H4 (cell line): ENCODE data around the gene TNFAIP3. TPM values are rescaled to one million over a fixed set of nuclear protein-coding genes. Genes with fewer than 3 reads are reported as not detected.

Experiments
- DNase-seq: peaks from one replicate; pipeline ENCODE4 v3.0.0-alpha.2; 2015; ENCODE audit warnings: low spot score
- total RNA-seq: library from RNA; depleted of rRNA; stranded (reverse); fragments of >200 nt; shearing (Covaris generic); gene quantifications from 2 replicates; pipeline ENCODE4 v1.2.3, GENCODE V29; 2014

Gene TNFAIP3
- total RNA-seq, 1 experiment from 2014 or later: 0.45 TPM

- DNase-seq: no peak
Measured at GRCh38 chr6:137903274-137903932, 36.3 kb downstream of the TNFAIP3 start.

GRCh38 chr6:137903933-137904821, 37.1 kb downstream of the TNFAIP3 start:
- no peak for DNase-seq

- no peak for DNase-seq
Measured at GRCh38 chr6:137904822-137905617, 38.0 kb downstream of the TNFAIP3 start.

- no peak for DNase-seq
Measured at GRCh38 chr6:137906020-137906472, 39.0 kb downstream of the TNFAIP3 start.

GRCh38 chr6:137907170-137907569, 40.1 kb downstream of the TNFAIP3 start:
- no peak for DNase-seq

GRCh38 chr6:137909533-137909932, 42.5 kb downstream of the TNFAIP3 start:
- DNase-seq: no peak

DNA sequence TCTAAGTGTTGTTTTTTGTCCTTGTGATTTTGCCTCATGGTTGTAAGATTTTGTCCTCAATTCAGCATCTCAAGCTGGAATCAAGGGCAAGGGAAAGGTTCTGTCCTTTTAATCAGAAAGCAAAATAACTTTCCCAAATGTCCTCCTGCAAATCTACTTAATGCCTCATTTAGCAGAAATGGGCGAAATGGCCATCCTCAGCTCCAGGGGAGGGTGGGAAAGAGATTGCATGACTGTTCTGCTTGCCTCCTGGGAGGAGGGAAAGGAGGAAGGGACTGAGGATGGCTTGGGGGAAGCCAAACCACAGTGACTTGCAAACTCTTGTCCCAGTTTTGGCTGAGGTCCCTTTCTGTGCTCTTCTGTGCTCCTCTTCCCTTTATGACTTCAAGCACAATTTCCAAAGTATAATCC, 43.4 kb downstream of the TNFAIP3 start:
- DNase-seq: peak; percentile 28

DNA sequence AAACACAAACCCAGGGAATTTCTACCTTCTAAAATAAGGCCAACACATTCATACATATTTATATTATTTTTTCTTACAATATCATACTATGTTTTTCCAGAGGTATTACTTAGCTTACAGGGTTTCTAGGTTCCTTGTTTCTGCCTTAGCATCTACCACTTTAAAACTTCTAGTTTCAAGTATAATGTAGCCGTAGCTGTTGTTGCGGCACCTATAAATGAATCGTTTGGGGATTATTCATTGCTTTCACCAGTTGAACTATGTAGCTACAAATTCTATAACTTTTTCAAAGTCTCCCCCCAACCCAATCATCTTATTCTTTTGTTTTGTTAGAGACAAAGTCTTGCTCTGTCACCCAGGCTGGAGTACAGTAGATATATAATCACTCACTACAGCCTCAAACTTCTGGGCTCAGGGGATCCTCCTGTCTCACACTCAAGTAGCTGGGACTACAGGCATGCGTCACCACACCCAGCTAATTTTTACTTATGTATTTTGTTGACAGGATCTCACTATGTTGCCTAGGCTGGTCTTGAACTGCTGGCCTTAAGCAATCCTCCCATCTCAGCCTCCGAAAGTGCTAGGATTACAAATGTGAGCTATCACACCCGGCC, 43.9 kb downstream of the TNFAIP3 start:
- DNase-seq: no peak

GRCh38 chr6:137911675-137912191, 44.7 kb downstream of the TNFAIP3 start:
- DNase-seq: no peak

GRCh38 chr6:137912813-137913212, 45.8 kb downstream of the TNFAIP3 start:
- no peak for DNase-seq

- DNase-seq: no peak
Measured at GRCh38 chr6:137913434-137913833, 46.4 kb downstream of the TNFAIP3 start.

- no peak for DNase-seq
Measured at GRCh38 chr6:137913996-137914529, 47.0 kb downstream of the TNFAIP3 start.

DNA sequence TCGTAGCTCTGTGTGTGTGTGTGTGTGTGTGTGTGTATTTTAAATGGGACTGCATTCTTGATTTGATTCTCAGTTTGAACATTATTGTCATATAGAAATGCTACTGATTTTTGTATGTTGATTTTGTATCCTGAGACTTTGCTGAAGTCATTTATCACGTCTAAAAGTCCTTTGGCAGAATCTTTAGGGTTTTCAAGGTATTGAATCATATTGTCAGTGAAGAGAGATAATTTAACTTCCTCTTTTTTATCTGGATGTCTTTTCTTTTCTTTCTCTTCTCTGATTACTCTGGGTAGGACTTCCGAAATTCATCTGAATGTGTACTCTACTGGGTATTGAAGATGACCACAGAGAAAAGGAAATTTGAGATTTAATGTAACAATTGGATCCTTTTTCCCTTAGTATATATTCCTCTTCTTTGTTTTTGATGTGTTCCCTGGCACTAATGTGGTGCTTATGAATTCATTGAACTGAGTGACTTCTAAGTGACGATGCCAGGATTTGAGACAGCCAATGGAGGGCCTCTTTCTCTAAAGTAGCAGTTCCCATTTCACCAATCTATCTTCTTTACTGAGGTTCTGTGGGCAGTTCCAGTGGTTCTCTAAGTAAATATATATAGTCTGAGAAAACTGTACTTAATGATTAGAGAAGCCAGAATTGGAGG, 47.6 kb downstream of the TNFAIP3 start:
- DNase-seq: no peak

GRCh38 chr6:137915790-137916189, 48.7 kb downstream of the TNFAIP3 start:
- no peak for DNase-seq

DNA sequence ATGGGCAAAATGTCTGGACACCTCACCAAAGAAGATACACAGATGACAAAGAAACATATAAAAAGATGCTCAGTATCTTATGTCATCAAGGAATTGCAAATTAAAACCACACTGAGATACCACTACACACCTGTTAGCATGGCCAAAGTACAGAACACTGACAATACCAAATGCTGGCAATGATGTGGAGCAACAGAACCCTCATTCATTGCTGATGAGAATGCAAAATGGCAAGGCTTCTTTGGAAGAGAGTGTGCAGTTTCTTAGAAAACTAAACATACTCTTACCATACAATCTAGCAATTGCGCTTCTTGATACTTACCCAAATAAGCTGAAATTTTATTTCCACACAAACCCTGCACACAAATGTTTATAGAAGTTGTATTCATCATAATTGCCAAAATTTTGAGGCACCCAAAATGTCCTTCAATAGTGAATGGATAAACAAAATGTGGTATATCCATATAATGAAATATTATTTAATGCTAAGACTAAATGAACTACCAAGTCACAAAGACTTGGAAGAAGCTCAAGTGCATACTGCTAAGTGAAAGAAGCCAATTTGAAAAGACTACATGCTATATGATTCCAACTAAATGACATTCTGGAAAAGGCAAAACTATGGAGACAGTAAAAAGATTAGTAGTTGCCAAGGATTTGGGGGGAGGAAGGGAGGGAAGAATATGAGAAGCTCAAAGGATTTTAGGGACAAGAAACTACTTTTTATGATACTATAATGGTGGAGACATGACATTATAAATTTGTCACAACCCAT, 50.7 kb downstream of the TNFAIP3 start:
- no peak for DNase-seq

DNA sequence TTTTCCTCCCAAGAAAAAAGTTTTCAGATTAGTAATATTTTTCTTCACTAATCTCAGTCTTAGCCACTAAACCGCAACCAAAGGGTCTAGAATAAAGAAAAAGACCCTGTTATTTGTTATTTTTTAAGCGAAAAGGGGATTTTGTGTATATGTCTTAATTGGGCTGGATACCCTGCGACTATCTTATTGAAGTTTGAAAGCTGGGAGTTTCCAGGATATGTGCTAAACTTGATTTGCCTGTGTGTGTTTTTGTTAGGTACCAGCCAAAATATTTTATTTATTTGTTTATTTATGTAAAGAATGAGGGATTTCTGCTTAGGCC, 52.4 kb downstream of the TNFAIP3 start:
- DNase-seq: no peak

DNA sequence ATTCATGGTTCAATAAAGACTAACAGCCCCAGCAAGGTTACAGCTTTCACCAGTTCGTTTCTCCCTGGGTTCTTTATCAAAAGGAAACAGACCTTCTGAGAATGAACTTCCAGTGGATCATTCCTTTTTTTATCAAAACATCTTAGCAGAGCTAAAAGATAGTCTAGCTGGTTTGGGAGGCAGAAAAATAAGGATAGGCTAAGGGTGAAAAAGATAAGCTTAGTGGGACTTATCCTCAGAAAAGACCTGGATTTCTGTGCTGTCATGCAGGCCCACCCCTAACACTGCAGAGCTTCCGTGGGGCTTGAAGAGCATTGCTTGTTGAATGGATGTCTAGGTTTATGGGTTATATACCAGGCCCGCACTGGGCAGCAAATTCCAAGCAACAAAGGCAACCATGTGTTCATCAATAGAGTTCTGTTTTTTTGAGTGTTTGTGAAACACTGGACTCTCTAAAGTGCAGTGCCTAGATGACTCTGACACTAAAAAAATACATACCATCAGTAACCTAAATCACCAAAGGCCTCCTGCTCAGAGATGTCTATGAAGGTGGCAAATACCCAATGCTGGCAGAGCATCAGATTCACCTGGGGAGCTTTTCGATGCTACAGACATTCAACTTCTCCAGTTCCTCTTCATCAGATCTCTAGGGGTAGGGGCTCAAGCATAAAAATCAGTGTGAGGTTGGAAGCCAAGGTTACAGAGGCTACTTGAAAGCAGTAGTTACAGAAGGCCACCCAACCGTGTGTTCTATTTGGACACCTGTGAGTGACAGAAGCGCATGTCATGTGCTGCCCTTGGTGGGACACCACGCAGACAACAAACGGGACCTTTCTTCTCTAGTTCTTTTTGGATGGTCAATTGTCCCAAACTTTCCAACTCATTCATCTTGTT, 53.0 kb downstream of the TNFAIP3 start:
- DNase-seq: no peak

- DNase-seq: no peak
Measured at GRCh38 chr6:137921823-137922222, 54.8 kb downstream of the TNFAIP3 start.
